Measurements from ENCODE around the gene ARHGAP31.

DNA sequence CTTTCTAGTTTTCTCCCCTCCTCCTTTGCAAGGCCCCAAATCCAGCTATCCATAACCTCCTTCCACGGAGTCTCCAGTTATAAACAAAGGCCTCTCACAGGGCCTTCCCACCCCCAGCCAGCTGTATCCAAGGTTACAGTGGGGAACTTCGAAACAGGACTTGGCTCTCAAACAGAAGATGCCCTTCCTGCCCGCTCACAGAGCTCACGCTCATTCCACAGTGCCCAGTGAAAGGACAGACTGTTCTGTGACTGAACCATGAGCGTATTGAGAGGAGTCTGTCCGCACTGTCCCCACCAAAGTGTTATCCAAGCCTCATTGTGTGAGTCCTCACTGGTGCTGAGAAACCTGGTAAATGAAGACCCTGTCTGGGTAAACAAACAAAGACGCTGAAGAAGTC lies 35.4 kb downstream of the ARHGAP31 start:
- TF ChIP-seq ZNF138 (tag by site-specific recombination; IDR thresholded peaks at IDR 0.05; ENCODE audit: borderline replicate concordance) = no peak
- no peak for TF ChIP-seq CTCF (tag by site-specific recombination; IDR thresholded peaks at IDR 0.05)
- TF ChIP-seq ZSCAN5A (tag by site-specific recombination; IDR thresholded peaks at IDR 0.05) = no peak
- TF ChIP-seq MZF1 (tag by site-specific recombination; IDR thresholded peaks at IDR 0.05; ENCODE audit: borderline replicate concordance) = no peak
- no peak for TF ChIP-seq ZNF239 (tag by site-specific recombination; IDR thresholded peaks at IDR 0.05)
- no peak for TF ChIP-seq YY2 (tag by site-specific recombination; IDR thresholded peaks at IDR 0.05)
- no peak for TF ChIP-seq KLF16 (tag by site-specific recombination; IDR thresholded peaks at IDR 0.05)
- TF ChIP-seq, protein P1, sequence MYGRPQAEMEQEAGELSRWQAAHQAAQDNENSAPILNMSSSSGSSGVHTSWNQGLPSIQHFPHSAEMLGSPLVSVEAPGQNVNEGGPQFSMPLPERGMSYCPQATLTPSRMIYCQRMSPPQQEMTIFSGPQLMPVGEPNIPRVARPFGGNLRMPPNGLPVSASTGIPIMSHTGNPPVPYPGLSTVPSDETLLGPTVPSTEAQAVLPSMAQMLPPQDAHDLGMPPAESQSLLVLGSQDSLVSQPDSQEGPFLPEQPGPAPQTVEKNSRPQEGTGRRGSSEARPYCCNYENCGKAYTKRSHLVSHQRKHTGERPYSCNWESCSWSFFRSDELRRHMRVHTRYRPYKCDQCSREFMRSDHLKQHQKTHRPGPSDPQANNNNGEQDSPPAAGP (tag by site-specific recombination; IDR thresholded peaks at IDR 0.05) = no peak
- TF ChIP-seq KLF1 (tag by site-specific recombination; IDR thresholded peaks at IDR 0.05) = no peak
- TF ChIP-seq ZNF274 (IDR thresholded peaks at IDR 0.05; ENCODE audit: low read length) = no peak
- TF ChIP-seq ZNF274 (tag by site-specific recombination; IDR thresholded peaks at IDR 0.05; ENCODE audit: borderline replicate concordance) = no peak
